NCI-H2171 (cell line): ENCODE measurements around the gene CTTNBP2.
"Not testable (repeated sequence)": the region's sequence is repeated elsewhere in the genome, so short reads cannot be mapped to it uniquely, and the experiment has no call there.

Experiments used
- DNase-seq: peaks from one replicate; lab custom pipeline; 2025; lab: John Stamatoyannopoulos, UW

The CTTNBP2 gene

DNA sequence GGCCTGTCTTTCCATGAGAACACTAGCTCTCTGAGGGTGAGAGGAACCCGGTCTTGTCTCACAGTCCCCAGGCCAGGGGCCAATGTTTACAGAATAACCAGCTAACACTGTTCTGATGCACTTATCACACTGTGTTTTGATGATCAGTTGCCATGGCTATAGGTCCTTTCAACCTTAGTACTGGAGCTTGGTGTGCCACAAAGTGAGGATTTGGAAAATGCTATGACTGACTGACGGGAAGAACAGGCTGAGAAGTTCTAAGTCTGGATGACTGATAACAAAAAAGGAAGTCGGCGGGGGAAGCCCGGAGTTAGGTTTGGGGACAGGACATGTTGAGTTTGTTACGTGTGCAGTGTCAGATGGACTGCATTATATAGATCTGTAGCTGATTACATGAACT is 141.8 kb downstream of the CTTNBP2 start:
- DNase-seq, result no peak

- DNase-seq, result no peak
Measured at GRCh38 chr7:117730390-117730789, 142.9 kb downstream of the CTTNBP2 start.

DNA sequence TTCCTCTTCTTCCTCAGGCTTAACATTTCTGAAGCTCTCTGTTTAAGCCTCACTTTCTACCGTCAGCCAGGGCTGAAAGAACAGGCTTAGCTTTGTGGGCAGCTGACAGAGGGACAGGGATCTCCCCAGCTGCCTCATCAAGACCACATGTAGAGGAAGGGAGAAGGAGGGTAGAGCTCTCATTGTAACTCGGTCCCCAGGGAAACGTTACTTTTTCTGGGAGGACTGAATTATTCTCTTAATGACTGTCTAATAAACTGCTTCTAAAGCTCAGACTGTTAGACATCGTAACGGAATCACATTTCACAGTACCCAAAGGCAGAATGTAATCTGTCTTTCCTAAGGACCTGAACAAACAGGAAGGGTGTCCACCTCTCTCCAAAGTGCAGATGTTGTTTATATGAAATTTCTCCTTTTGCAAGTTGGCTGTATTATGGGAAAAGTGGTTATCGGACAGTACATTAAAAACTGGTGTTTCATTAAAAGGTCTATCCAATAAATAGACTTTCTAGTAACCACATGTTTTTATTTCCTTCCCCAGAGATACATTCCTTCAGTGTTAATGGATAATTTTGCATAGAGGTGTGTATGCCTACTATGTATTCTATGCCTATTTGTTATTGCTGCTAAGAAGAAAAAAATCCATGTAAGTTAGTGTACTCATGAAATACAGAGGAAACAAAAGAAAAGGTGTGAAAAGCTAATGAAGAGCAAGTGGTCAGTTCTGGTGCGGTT is 144.2 kb downstream of the CTTNBP2 start:
- DNase-seq, result no peak

GRCh38 chr7:117724898-117725297 is 148.3 kb downstream of the CTTNBP2 start:
- no peak for DNase-seq

DNA sequence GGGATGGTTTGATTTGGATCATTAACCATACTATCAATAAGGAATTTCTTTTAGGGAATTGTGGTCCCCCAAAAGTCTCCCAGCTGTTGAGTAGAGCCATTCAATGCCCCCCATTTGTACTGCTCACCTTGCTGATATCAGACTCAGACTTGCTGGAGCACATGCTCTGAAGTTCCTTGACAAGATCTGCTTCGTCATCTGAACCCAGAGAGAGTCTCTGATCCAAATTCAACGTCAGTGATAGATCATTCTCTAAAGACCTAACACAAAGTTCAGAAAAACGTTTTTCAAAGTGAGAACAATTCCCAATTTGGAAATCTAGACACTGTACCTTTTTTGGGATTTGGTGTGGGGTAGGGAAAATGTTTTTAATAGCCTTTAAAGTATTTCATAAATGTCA is 153.9 kb downstream of the CTTNBP2 start:
- no peak for DNase-seq

DNA sequence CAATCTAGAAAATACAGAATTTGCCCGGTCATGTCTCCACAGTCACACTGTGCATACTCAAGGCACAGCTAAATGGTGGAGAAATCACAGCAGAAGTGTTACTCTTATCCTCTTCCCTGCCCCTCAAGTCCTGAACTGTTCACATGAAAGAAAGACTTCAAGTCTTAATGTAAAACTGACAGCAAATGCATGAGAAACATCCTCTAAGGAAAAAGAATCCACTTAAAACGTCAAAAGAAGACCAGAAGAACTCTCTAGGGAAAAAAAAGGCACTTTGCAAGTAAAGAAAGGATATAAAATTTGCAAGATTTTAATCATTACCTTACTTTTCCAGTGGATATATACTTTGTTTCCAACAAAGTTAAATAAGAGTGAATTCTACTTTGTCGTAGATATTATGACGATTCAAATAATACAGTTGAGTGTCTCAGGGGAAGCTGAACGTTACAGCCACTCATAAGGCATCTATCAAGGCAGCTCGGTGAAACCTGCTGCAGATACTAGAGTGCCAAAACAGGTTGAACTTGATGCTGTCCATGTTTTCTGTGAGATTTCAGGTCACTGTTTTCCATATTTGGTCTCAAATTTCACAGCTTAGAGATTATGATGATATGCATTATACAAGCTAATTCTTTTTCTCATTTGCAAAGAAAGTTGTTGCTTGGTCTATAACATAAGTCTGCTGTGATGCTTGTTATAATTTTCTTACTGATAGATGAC is 155.0 kb downstream of the CTTNBP2 start:
- DNase-seq, result no peak

GRCh38 chr7:117717357-117717756 is 155.9 kb downstream of the CTTNBP2 start:
- no peak for DNase-seq

- DNase-seq, result no peak
Measured at GRCh38 chr7:117716707-117717299, 156.4 kb downstream of the CTTNBP2 start.

GRCh38 chr7:117715784-117716445 is 157.3 kb downstream of the CTTNBP2 start:
- DNase-seq, result peak; percentile 5

- no peak for DNase-seq
Measured at GRCh38 chr7:117711556-117711955, 161.7 kb downstream of the CTTNBP2 start.

- DNase-seq, result not testable (repeated sequence)
Measured at GRCh38 chr7:117708173-117708572, 165.1 kb downstream of the CTTNBP2 start.

DNA sequence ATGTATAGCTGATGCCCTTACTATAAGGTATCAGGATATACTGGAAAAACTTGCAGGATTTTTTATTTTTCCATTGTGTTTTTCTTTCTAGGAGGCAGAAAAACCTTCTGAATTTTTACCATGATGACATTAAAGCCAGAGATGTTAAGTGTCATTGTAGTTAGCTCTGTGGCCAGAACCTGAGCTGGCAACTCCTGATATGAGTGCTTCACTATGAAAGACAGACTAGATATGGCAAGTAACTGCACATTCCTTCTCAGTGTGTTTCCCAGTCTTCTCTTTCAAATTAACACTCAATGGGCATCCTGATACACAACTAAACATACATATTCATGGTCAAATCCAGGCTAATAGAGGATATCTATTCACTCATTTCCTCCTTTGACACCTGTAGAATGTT is 166.2 kb downstream of the CTTNBP2 start:
- no peak for DNase-seq

DNA sequence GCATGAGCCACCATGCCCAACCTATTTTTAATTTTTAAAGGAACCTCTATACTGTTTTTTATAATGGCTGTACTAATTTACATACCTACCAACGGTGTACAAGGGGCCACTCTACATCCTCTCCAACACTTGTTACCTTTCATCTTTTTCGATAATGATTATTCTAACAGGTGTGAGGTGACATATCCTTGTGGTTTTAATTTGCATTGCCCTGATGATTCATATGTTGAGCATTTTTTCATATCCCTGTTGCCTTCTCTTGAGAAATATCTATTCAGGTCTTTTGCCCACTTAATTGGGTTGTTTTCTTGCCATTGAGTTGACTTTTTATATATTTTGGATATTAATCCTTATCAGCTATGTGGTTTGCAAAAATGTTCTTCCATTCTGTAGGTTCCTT is 167.0 kb downstream of the CTTNBP2 start:
- DNase-seq, result no peak

DNA sequence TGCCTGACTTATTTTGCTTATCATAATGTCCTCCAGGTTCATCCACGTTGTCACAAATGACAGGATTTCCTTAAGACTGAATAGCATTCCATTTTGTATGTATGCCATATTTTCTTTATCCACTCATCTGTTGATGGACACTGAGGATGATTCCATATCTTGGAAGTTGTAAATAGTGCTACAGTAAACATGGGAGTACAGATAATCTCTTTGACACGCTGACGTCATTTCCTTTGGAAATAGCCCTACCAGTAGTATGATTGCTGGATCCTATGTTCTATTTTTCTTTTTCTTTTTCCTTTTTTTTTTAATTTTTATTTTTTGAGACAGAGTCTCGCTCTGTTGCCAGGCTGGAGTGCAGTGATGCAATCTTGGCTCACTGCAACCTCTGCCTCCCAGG is 167.6 kb downstream of the CTTNBP2 start:
- no peak for DNase-seq

- DNase-seq, result no peak
Measured at GRCh38 chr7:117704063-117704462, 169.2 kb downstream of the CTTNBP2 start.

GRCh38 chr7:117698018-117698417 is 175.2 kb downstream of the CTTNBP2 start:
- DNase-seq, result no peak

DNA sequence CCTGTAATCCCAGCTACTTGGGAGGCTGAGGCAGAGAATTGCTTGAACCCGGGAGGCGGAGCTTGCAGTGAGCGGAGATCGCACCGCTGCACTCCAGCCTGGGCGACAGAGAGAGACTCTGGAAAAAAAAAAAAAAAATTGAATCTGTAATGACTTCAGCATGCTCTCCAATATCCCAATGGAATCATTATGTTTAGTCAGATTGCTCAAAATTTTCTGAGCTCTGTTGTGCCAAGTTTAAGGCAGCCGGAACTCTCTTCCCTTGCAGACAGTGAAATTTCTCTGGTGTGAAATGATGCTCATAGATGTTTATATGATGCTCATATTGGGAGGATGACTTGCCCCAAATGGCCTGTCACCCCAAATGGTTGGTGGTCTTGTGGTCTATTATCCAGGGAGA is 180.9 kb downstream of the CTTNBP2 start:
- no peak for DNase-seq

DNA sequence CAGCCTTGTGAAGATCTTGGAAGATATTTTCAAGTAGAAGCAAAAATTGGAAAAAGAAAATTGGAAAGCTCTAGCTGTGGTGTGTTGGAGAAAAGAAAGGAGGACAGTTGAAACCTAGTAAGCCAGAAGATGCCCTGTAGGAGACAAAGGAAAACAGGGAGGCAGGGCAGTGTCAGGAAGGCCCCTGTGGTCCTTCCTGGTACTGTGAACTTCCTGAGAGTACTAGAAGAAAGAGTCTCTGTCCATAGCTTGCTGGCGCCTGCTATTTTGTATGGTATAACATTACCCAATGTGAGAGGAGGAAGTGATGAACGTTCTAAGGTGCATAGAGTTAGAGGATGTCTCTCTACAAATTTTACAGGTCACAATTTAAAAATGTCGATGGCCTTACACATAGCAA is 183.1 kb downstream of the CTTNBP2 start:
- no peak for DNase-seq

GRCh38 chr7:117689406-117689805 is 183.8 kb downstream of the CTTNBP2 start:
- no peak for DNase-seq

DNA sequence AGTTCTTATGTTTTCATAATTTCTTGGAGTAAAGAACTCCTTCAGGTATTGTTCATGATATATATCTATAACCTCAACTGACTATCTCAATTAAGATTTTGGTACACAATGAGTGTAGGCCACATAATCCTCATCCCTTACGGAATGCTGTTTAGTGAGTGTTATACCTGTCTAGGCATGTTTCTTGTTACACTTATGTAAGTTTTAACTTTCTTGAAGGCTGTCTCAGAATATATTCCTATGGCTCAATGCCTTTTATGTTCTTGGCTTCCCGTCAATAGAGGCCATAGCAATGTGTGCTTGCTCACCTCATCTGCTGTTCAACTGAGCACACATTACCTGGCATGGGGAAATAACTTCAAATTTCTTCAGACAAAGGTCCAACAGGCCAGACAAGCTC is 185.1 kb downstream of the CTTNBP2 start:
- no peak for DNase-seq

DNA sequence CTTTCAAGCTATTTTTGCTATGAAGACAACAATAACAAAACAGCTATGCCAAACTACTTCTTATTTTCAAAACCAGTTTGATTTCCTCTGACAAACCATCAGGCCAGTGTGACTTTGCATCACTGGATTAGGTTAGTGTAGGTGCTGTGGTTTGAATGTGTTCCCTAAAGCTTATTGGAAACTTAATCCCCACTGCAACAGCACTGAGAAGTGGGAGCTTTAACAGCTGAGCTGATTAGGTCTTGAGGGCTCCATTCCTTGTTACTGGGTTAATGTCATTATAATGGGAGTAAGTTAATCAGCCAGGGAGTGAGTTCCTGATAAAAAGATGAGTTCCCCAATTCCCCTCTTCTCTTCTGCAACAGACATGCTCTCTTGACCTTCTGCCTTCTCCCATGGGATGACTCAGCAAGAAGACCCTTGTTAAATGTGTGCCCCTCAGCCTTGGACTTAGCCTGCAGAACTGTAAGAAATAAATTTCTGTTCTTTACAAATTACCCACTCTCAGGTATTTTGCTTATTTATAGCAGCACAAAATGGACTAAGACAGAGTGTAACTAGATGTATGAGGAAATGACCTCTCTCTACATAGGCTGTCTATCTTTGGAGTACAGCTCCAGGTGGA is 186.8 kb downstream of the CTTNBP2 start:
- DNase-seq, result no peak

DNA sequence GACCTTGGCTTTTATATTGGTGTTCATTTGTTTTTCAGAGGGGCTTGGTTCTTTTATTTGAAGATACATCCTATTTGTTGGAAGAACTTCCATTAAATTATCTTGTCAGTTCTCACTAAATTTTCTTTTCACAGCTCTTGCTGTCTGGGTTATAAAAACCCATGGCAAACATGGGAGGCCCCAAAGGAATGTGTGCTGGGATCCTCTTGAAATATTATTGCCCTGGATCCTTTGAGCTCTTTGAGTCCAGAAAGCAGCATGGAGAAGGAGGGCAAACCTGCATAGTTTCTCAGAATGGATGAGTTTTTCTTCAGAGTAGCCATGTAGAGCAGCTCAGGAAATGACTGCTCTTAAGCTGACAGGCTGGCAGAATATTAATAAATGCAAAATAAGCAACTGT is 187.4 kb downstream of the CTTNBP2 start:
- DNase-seq, result no peak
